Renal cortical epithelial cell (primary cell): Measurements from ENCODE around the gene MCHR1. TPM values are rescaled to one million over a fixed set of nuclear protein-coding genes. Genes with fewer than 3 reads are reported as not detected.
"Not testable (repeated sequence)": the region's sequence is repeated elsewhere in the genome, so short reads cannot be mapped to it uniquely, and the experiment has no call there.

Source experiments
- DNase-seq: peaks from one replicate; pipeline ENCODE4 v3.0.0-alpha.2; 2011; ENCODE audit warnings: low read depth
- total RNA-seq: library from RNA; depleted of rRNA; stranded (reverse); fragments of >200 nt; gene quantifications from 2 replicates; pipeline ENCODE4 v1.2.3, GENCODE V29; 2014

MCHR1 gene
- total RNA-seq, 1 donor from 2014 or later, result 0.50 TPM

DNA sequence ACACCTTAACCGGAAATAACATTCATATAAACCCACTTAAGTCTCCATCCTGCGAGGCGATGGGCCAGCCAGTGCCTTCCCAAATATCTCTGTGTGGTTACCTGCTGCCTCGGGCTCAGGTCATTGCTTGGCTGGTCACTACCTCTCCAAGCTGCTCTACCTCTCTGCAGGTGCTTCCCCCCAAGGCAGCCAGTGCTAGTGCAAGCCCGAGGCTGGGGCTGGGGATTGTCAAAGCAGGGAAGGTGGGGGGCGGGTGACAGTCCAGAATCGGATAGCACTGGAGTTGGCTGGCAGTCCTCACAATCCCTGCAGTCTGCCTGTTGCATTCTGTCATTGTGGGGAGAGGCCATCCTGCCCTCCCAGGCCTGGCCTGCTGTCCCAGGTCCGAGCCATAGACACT is 11.1 kb downstream of the MCHR1 start:
- DNase-seq, result no peak

- no peak for DNase-seq
Observed at GRCh38 chr22:40691532-40691931, 12.2 kb downstream of the MCHR1 start.

GRCh38 chr22:40694411-40694810 is 15.1 kb downstream of the MCHR1 start:
- DNase-seq, result no peak

- no peak for DNase-seq
Observed at GRCh38 chr22:40701274-40701673, 22.0 kb downstream of the MCHR1 start.

DNA sequence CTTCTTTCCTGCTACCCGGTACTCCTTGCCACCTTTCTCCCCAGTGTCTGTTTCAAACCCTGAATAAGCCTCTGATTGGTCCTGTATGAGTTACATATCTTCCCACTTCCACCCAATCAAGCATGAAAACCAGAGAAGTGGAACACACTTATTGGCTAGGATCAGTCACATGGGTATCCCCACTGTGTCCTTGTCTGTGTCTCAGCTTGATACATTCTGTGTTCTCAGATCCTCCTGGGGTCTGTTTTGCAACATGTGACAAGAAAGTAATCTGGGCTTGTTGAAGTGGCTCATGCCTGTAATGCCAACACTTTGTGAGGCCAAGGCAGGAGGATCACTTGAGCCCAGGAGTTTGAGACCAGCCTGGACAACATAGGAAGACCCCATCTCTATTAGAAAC is 23.9 kb downstream of the MCHR1 start:
- DNase-seq, result no peak

- DNase-seq, result no peak
Observed at GRCh38 chr22:40703736-40704135, 24.5 kb downstream of the MCHR1 start.

DNA sequence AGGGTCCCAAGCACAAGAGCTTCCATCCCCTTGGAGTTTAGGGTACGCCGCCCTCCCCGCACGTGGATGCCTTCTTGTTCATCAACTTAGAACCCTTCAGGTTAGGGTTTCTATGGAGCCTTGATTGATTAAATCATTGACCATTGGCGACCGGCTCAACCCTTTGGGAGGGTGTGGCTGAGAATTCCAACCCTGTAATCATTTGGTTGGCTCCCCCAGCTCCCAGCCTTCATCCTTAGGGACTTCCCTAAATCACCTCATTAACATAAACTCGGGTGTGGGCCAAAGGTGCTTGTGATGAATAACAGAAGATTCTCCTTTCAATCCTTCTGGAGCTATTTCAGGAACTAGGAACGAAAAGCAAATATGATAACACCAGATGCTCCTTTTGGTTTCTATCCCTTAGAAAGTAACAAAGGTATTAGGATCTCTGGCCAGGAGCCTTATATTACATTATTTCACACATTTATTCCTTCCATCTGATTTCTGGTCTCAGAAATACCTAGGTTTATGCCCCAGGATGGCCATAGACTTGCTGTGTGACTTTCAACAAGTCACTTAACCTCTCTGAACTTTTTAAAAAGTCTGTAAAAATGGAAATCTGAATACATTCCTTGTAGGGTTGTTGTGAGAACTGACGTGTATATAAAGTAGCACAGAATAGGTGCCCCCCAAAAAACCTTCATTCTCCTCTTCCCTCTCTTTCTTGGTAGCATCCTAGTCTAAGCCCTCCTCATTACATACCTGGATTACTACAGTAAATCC is 26.8 kb downstream of the MCHR1 start:
- no peak for DNase-seq

DNA sequence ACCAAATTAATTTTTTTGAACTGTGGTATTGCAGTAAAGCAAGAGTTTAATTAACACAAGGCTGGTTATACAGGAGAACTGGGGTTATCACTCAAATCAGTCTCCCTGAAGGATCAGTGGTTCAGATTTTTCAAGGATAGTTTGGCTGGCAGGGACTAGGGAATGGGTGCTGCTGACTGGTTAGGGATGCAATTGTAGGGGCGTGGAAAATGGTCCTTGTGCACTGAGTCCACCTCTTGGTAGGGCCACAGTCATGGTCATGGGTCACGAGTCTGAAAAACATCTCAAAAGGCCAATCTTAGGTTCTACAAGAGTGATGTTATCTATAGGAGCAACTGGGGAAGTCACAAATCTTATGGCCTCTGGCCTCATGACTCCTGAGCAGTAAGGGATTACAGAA is 27.9 kb downstream of the MCHR1 start:
- no peak for DNase-seq

DNA sequence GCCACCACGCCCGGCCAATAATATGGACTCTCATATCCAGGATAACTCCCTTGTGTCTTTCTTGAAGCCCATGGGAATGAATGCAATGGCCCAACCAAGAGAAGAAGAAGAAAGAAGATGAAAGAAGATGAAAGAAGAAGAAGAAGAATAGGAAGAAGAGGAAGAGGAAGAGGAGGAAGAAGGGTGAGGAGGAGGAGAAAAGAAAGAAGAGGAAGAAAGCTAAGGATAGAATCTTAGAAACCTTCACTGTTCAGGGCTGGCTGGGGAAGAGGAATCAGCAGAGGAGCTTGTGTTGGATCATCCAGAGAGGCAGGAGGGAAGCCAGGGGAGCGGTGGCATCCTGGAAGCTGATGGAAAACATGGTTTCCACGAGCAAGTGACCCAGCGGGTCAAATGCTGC is 28.9 kb downstream of the MCHR1 start:
- DNase-seq, result no peak

- DNase-seq, result no peak
Observed at GRCh38 chr22:40709752-40710413, 30.6 kb downstream of the MCHR1 start.

- DNase-seq, result no peak
Observed at GRCh38 chr22:40712311-40712710, 33.0 kb downstream of the MCHR1 start.

DNA sequence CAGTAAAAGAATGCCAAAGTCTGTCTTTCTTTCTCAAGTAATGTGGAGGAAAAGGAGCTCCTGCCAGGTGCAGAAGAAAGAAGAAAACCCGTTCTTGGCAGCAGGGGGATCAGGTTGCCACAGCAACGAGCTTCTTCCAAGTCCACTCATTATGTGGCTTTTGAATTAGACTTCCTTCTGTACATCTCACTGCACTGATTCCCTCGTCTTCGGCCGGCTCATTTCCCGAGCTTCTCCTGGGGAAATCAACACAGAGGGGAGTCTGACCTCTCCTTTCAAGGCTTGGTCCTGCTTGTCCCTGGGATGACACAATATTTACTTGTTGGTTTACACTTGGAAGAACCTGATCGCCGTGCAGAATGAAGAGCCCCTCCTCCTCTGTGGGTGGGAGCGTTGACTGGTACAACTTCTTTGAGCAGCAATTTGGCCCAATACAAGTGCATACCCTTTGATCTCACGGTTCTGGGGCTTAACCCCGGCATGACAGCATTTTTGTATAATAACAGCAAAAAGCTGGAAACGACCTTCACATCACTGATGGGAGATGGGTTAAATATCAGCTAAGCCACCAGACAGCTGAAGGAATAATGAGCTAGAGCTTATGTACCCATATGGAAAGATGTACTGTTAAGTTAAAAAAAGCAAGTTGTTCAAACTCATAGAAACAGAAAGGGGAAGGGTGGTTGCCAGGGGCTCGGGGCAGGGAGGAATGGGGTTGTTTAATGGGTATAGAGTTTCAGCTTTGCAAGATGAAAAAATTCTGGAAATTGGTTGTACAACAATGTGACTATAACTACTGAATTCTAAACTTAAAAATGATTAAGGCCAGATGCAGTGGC is 35.4 kb downstream of the MCHR1 start:
- DNase-seq, result peak; percentile 66

- DNase-seq, result no peak
Observed at GRCh38 chr22:40716116-40716515, 36.8 kb downstream of the MCHR1 start.

- not testable (repeated sequence) for DNase-seq
Observed at GRCh38 chr22:40717657-40718056, 38.4 kb downstream of the MCHR1 start.

DNA sequence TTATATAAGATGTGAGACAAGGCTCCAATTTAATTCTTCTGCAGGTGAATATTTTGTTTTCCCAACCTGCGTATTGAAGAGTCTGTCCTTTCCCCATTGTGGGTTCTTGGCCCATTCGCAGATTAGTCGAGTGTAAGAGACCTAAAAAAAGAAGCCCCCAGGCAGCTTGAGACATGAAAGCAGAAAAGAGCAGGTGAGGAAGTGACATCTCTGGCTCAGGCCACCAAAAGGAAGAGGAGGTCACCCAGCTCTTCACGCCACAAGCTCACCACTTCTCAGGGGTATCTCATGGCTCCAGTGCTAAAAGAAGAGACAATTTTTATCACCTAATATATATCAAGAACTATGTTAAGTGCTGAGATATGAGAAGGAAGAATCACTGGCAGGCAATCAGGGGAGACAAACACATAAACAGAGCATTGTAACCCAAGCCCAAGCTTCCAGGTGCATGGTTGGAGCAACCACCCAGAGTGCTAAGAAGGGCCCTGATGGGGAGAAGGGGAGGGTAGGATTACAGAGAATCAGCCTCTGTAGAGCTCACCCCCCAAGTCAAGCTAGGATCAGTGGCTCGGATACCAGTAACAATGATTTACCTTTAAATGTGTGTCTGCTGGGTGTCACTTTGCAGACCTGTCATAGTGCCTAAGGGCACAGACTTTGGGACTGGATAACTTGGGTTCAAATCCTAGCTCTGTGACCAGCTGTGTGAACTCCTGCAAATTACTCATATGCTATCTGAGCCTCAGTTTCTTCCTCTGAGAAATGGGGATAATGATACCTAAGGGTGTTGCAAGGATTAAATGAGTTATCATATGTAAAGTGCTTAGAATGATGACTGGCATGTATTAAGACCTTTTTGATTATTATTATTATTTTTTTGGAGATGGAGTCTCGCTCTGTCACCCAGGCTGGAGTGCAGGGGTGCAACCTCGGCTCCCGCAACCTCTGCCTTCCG is 39.2 kb downstream of the MCHR1 start:
- no peak for DNase-seq

DNA sequence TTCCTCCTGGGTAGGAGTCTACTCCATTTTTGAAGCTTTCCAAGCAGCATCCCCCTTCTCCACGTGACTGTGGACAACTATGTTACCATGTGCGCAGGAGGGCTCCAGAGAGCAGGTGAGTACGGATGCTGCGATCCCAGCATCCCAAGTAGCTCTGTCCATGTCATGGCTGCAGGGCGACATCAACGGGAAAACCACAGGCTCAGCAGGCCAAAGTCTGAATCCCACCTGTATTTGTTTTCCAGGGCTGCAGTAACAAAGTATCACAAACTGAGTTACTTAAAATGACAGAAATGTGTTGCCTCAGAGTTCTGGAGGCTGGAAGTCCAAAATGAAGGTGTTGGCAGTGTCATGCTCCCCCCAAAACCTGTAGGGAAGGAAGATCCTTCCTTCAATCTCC is 40.3 kb downstream of the MCHR1 start:
- DNase-seq, result no peak

GRCh38 chr22:40720156-40720537 is 40.9 kb downstream of the MCHR1 start:
- DNase-seq, result not testable (repeated sequence)

GRCh38 chr22:40720538-40721256 is 41.4 kb downstream of the MCHR1 start:
- no peak for DNase-seq

GRCh38 chr22:40721266-40721665 is 42.0 kb downstream of the MCHR1 start:
- no peak for DNase-seq

GRCh38 chr22:40723396-40723933 is 44.2 kb downstream of the MCHR1 start:
- DNase-seq, result no peak

- no peak for DNase-seq
Observed at GRCh38 chr22:40726514-40726913, 47.2 kb downstream of the MCHR1 start.
